HL-60/S4 treated with retinoic acid at 250 ng/mL for 4 days and 3 days (cell line): ENCODE results near the gene STXBP1.

ENCODE experiments used
- in situ Hi-C: fragments of 300-500 bp; cut with MboI; formaldehyde crosslinking; loops from 2 replicates; pipeline ENCODE4 v1.7.0; 2022; ENCODE audit warnings: low sequenced_read_pairs

Gene STXBP1

DNA sequence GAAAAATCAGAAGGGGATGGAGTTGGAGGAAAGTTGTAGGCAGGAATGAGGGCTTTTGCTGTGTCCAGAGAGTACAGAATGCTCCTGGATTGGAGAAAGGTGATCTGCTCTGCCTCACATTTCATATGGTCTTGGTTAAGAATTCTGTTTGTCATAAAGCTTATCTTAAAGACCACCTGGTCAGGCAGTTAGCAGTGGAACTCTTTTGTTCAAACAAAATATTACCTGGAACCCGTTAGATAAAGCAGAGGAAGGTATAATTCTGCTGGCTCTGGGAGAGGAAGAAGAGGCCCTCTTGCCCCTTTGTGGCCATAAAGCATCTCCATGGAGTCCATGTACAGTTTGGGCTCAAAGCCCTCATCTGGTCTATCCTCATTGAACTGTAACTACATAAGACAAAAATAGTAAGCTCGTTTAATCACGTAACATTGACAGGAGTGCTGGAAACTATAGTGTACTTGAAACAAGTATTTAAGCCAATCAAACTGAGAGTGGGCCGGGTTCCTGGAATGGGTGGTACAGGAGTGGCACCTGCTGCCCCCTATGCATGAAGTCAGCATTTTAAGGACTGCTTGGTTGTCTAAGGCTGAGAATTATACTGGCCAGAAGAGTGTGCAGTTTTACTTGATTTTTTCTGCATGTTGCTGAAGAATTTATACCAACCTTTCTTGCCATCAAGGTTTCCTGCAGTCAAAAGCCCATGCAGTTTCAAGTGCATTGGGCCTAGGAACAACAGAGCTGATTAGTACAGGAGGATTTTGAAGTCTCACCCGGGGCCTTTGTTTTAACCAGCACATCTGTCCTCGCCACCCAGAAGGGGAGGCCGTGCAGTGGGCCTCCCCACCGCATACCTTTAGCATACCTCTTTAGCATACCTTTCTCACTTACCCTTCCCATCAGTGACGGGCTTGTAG is 39.9 kb downstream of the STXBP1 start:
- in situ Hi-C loops: no loop called here

- in situ Hi-C loops: no loop called here
Measured at GRCh38 chr9:127652733-127653132, 40.7 kb downstream of the STXBP1 start.

GRCh38 chr9:127654619-127655018 is 42.5 kb downstream of the STXBP1 start:
- in situ Hi-C loops: no loop called here

GRCh38 chr9:127658428-127658827 is 46.4 kb downstream of the STXBP1 start:
- in situ Hi-C loops: no loop called here

DNA sequence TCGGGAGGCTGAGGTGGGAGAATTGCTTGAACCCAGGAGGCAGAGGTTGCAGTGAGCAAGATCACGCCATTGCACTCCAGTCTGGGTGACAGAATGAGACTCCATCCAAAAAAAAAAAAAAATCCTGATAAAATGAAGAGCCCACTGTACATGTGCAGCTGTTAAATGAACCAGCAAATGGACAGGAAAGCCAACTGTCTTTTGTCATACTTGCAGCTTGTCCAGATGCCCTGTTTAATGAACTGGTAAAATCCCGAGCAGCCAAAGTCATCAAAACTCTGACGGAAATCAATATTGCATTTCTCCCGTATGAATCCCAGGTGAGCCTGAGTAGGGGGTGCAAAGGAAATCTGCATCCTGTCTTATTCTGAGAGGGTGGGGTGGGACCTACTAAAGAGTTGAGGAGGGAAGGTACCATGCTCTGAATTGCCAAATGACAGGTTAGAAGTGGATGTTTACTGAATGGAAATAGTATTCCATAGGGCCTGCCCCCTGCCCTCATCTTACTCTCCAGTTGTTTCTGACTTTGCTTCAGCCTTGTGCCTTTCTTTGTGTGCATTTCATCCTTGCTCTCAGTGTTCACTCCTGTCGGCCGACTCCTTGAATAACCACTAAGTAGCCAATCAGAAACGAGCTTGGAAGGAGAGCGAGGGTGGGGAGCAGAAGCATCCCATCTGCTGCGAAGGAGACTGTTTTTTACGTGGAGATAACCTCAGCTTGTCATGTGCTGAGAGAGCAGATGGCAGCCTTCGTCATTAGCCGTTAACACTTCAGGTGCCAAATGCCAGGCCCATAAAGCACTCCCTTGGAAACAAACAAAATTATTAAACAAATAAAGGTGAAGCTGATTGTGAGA is 49.0 kb downstream of the STXBP1 start:
- in situ Hi-C loops: no loop called here

- in situ Hi-C loops: no loop called here
Measured at GRCh38 chr9:127662617-127663016, 50.5 kb downstream of the STXBP1 start.

DNA sequence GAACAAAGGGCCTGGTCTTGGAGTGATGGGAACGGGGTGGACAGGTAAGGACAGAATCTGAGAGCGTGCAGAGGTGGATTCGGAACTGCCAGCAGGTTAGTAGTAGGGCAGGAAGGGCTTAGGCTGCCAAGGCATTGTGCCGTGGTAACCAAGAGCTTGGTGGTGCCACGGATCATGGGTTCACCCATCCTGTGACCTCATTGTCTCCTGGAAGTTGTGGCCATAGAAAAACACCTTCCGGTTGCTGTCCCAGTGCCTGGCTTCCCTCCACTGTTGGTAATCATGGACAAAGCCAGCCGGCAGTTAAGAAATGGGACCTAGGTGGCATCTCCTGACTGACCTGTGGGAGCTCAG is 52.2 kb downstream of the STXBP1 start:
- in situ Hi-C loops: no loop called here

- in situ Hi-C loops: no loop called here
Measured at GRCh38 chr9:127664678-127665507, 52.8 kb downstream of the STXBP1 start.

- in situ Hi-C loops: no loop called here
Measured at GRCh38 chr9:127667127-127667844, 55.2 kb downstream of the STXBP1 start.

GRCh38 chr9:127667906-127668305 is 55.8 kb downstream of the STXBP1 start:
- in situ Hi-C loops: no loop called here

- in situ Hi-C loops: no loop called here
Measured at GRCh38 chr9:127673234-127673633, 61.2 kb downstream of the STXBP1 start.

DNA sequence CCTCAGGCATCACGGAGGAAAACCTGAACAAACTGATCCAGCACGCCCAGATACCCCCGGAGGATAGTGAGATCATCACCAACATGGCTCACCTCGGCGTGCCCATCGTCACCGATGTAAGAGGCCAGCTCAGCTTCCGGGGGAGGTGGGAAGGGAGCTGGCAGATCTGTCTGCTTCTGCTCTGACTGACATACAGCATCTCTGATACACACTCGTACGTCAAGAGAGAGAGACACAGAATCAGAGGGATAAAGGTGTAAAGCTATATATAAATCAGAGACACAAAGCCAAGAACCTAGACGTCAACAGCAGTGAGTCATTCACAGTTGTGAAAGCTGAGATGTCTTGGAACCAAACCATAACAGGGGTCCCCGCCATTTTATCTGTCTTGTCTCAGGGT is 64.6 kb downstream of the STXBP1 start:
- in situ Hi-C loops: no loop called here

DNA sequence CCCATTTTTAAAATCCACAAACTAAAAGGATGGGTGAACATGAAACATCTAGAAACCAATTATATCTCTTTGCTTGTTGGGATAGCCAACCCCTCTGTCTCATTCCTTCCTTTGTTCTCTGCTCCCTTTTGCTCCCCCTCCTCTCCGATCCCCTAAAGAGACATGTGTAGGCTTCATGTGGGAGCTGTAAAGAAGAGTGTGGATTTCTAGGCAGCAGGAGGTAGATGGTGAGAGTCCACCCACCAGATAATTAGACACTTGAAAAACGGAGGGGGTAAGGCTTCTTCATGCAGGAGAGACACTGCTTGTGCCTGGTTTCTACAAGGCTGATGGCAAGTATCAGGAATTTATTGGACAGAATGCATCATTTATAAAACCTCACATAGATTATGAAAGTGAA is 67.4 kb downstream of the STXBP1 start:
- in situ Hi-C loops: no loop called here

DNA sequence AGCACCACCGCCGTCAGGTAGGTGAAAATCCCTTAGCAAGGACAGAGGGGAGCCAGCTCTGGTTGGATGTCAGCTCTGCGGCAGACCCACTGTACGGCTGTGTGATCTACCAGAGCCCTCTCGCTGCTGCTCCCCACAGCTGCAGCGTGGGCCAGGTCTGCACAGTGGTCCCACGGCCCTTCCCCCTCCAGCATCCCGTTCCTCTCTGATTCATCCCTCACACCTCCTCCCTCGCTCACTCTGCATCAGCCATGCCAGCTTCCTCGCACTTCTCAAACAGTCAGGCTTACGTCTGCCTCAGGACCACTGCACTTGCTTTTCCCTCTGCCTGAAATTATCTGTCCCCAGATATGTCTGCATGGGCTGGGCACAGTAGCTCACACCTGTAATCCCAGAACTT is 68.1 kb downstream of the STXBP1 start:
- in situ Hi-C loops: no loop called here

- in situ Hi-C loops: no loop called here
Measured at GRCh38 chr9:127680846-127681245, 68.8 kb downstream of the STXBP1 start.

DNA sequence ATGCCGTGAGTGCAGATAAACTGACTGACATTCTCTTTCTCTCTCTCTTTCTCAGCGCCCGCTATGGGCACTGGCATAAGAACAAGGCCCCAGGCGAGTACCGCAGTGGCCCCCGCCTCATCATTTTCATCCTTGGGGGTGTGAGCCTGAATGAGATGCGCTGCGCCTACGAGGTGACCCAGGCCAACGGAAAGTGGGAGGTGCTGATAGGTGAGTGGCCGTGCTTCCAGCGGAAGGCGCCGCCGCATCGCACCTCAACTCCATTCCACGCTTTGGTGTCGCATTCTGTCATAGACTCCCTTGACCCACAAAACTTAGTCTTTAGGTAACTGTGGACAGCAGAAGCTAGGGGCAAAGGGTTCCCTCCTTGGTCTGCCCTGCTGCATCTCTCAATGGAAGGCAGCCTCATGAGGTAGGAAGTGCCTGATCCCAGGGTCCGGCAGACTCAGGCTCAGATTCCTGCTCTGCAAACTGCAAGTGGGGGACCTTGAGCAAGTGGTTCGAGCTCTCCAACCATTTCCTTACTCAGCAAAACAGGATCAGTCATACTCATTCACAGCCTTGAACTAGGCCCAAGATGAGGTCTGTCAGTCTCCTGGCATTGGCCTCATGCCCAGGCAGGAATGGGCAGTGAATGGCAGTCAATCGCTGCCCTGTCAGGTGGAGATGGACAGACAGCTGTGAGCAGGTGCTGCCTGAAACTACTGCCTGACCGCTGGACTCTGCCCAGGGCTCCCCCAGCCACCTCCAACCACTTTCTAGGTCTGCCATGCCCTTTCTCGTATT is 70.5 kb downstream of the STXBP1 start:
- in situ Hi-C loops: no loop called here

DNA sequence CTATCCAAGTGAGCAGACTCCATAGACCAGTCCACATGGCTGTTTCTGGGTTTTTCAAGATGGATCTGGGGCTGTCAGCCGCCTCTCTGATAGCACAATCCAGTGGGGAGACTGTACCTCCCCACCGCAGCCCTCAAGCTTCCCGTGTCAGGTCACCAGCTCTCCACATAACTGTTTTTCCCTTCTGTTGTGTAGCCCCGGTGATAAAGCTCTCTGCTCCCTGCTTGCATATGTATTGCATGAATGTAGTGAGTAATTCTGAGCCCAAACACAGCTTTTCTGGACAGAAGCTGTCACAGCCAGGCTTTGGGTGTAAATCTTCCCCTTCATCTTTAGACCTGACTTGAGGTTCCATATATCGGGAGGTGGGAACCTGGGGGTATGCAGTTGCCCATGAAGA is 71.6 kb downstream of the STXBP1 start:
- in situ Hi-C loops: no loop called here

GRCh38 chr9:127684576-127684975 is 72.5 kb downstream of the STXBP1 start:
- in situ Hi-C loops: no loop called here

DNA sequence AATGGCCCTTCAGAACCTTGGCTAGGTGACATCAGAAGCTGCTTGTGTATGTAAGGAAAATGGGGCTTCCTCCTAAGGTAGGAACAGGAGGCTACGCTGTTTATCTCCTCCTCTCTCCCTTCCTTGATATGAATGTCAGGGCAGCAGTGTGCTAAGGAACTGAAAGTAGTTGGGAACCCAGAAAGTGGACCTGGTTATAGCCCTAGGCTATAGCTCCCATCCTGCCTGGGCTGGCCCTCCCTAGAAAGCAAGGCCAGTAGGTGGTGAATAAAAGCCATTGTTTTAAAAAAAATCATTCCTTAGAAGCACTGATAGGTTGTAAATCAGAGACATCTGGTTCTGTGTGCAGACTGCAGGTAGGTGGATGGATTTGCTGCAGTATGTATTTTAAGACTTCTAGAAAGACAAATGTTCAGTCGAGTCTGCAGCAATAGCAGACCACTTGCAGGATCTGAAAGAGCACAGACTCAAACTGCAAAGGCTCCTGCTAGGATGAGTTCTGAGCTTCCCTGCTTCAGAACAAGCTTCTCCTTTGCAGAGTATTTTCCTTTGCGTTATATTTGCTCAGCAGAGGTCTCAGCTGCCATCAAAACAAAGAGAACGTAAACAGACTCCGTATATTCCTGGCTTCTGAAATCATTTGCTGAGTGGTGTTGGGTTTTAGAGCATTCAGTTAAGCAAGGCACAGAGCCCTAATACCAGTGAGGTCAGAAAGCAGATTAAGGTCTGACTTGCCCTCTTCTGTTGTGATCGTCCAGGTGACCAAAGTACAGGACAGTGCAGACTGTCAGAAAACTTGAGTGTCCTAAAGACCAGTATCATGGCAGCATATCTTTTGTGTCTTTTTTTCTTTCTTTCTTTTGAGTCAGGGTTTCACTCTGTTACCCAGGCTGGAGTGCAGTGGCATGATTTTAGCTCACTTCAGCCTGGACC is 74.7 kb downstream of the STXBP1 start:
- in situ Hi-C loops: no loop called here
